Chondrocyte (in vitro differentiated cells): ENCODE data around the gene CIDEC. TPM values are rescaled to one million over a fixed set of nuclear protein-coding genes. Genes with fewer than 3 reads are reported as not detected.

Experiments used
- DNase-seq: peaks from one replicate; pipeline ENCODE4 v3.0.0; 2021; ENCODE audit warnings: mixed read lengths, low spot score
- H3K27ac Mint-ChIP-seq: one replicate; pipeline ENCODE4 v1.8.0; 2021; ENCODE audit warnings: mild to moderate bottlenecking, moderate library complexity, mixed read lengths; ENCODE audit not compliant: unreplicated experiment
- H3K27me3 Mint-ChIP-seq: 2 replicates; pipeline ENCODE4 v1.8.0; 2021; ENCODE audit warnings: low read depth, mixed read lengths
- H3K36me3 Mint-ChIP-seq: 2 replicates; pipeline ENCODE4 v1.8.0; 2021; ENCODE audit warnings: low read depth, mixed read lengths
- H3K4me1 Mint-ChIP-seq: 2 replicates; pipeline ENCODE4 v1.8.0; 2021; ENCODE audit warnings: low read depth, mild to moderate bottlenecking, mixed read lengths
- H3K4me3 Mint-ChIP-seq: one replicate; pipeline ENCODE4 v1.8.0; 2021; ENCODE audit warnings: mild to moderate bottlenecking, moderate library complexity, mixed read lengths; ENCODE audit not compliant: unreplicated experiment
- H3K9me3 Mint-ChIP-seq: 2 replicates; pipeline ENCODE4 v1.8.0; 2021; ENCODE audit warnings: low read depth, mixed read lengths
- CTCF ChIP-seq: fragments of 200-600 bp; sonication (generic); IDR thresholded peaks from 2 replicates; pipeline ENCODE4 v1.5.0; 2021; ENCODE audit warnings: antibody characterized with exemption, mild to moderate bottlenecking, moderate library complexity
- total RNA-seq: library from RNA; stranded (reverse); gene quantifications from 3 replicates; pipeline ENCODE4 v1.2.1, GENCODE V29; 2021

Gene CIDEC
- total RNA-seq, 1 donor from 2014 or later = not detected

GRCh38 chr3:9818666-9819335, 61.3 kb downstream of the CIDEC start:
- H3K36me3 Mint-ChIP-seq = peaks cover 4% of the 10 kb centered on the region
- no peaks in the 10 kb centered on the region for H3K4me1 Mint-ChIP-seq
- H3K27ac Mint-ChIP-seq = no peak overlapping the region
- H3K9me3 Mint-ChIP-seq = no peaks in the 10 kb centered on the region
- peak; percentile 60 for DNase-seq
- H3K4me3 Mint-ChIP-seq = no peak overlapping the region
- H3K27me3 Mint-ChIP-seq = no peaks in the 10 kb centered on the region
- no peak for TF ChIP-seq CTCF

- TF ChIP-seq CTCF = no peak
- Mint-ChIP-seq H3K4me3 (no peak overlapping the region), H3K27me3 (no peaks in the 10 kb centered on the region), H3K4me1 (no peaks in the 10 kb centered on the region), H3K9me3 (no peaks in the 10 kb centered on the region), H3K36me3 (peaks cover 7% of the 10 kb centered on the region), H3K27ac (peak overlapping the region; percentile 8)
- peak; percentile 14 for DNase-seq
Measured at GRCh38 chr3:9817436-9817835, 62.6 kb downstream of the CIDEC start.

Other genes with a start within 250 kb of the CIDEC start
- 17.1 to 22.2 TPM (median 19.1 TPM) in 3 replicates for gene MTMR14, start 230.7 kb downstream of the CIDEC start, total RNA-seq
- gene CPNE9, start 176.4 kb downstream of the CIDEC start, total RNA-seq = not detected in 3 replicates
- 14.6 to 18.8 TPM (median 15.5 TPM) in 3 replicates for gene BRPF1, start 148.5 kb downstream of the CIDEC start, total RNA-seq
- gene OGG1, start 130.3 kb downstream of the CIDEC start, total RNA-seq = 23.8 to 26.7 TPM (median 24.2 TPM) in 3 replicates
- 9.7 to 20.9 TPM (median 19.3 TPM) in 3 replicates for gene CAMK1, start 110.3 kb downstream of the CIDEC start, total RNA-seq
- 42.2 to 69.9 TPM (median 69.6 TPM) in 3 replicates for gene TADA3, start 87.8 kb downstream of the CIDEC start, total RNA-seq
- gene ARPC4, start 87.2 kb downstream of the CIDEC start, total RNA-seq = 150 to 179 TPM (median 177 TPM) in 3 replicates
- gene TTLL3, start 70.0 kb downstream of the CIDEC start, total RNA-seq = 31.5 to 44.9 TPM (median 38.7 TPM) in 3 replicates
- gene RPUSD3, start 36.2 kb downstream of the CIDEC start, total RNA-seq = 26.9 to 31.4 TPM (median 27.7 TPM) in 3 replicates
- gene JAGN1, start 10.4 kb upstream of the CIDEC start, total RNA-seq = 20.3 to 25.1 TPM (median 24.5 TPM) in 3 replicates
- 0.42 to 1.6 TPM (median 0.92 TPM) in 3 replicates for gene IL17RE, start 22.6 kb upstream of the CIDEC start, total RNA-seq
- 20.8 to 26.4 TPM (median 21.3 TPM) in 3 replicates for gene IL17RC, start 36.8 kb upstream of the CIDEC start, total RNA-seq
- 26.5 to 29.9 TPM (median 28.2 TPM) in 3 replicates for gene CRELD1, start 53.6 kb upstream of the CIDEC start, total RNA-seq
- gene PRRT3, start 72.2 kb upstream of the CIDEC start, total RNA-seq = 3.9 to 7.6 TPM (median 3.9 TPM) in 3 replicates
- gene EMC3, start 106.6 kb upstream of the CIDEC start, total RNA-seq = 51.5 to 60.0 TPM (median 52.9 TPM) in 3 replicates
- gene FANCD2, start 146.2 kb upstream of the CIDEC start, total RNA-seq = 3.6 to 8.1 TPM (median 3.6 TPM) in 3 replicates
- gene FANCD2OS, start 228.0 kb upstream of the CIDEC start, total RNA-seq = not detected in 3 replicates
- gene BRK1, start 235.4 kb upstream of the CIDEC start, total RNA-seq = 113 to 122 TPM (median 117 TPM) in 3 replicates